Testis (tissue), 3 donors: ENCODE measurements around the gene RTL1. TPM values are rescaled to one million over a fixed set of nuclear protein-coding genes. Genes with fewer than 3 reads are reported as not detected.

Experiments used
- DNase-seq: peaks from one replicate; pipeline ENCODE4 v3.0.0-alpha.2; 2019
- H3K27ac ChIP-seq, 2 donors: fragments of 200-600 bp; sonication (generic); one replicate each; pipeline ENCODE4 v1.5.1; 2019
- H3K27me3 ChIP-seq: fragments of 200-600 bp; sonication (generic); one replicate; pipeline ENCODE4 v1.5.1; 2019
- H3K36me3 ChIP-seq: fragments of 200-600 bp; sonication (generic); one replicate; pipeline ENCODE4 v1.5.1; 2017; ENCODE audit warnings: low read depth; ENCODE audit errors: missing control alignments
- H3K4me1 ChIP-seq: fragments of 200-600 bp; sonication (generic); one replicate; pipeline ENCODE4 v1.5.1; 2019
- H3K4me3 ChIP-seq, 2 donors: fragments of 200-600 bp; sonication (generic); one replicate each; pipeline ENCODE4 v1.5.1; 2017 to 2019
- H3K9me3 ChIP-seq: fragments of 200-600 bp; sonication (generic); one replicate; pipeline ENCODE4 v1.5.1; 2017
- CTCF ChIP-seq, 3 experiments: fragments of 450-650 bp in 2 of 3; fragments of 200-600 bp in 1 of 3; sonication (generic) in 1 of 3; IDR thresholded peaks; one replicate each; pipeline ENCODE4 v1.5.1; 2016 to 2019; ENCODE audit warnings: antibody characterized with exemption in 3 of 3, mild to moderate bottlenecking in 2 of 3, moderate library complexity in 1 of 3
- POLR2A ChIP-seq: fragments of 450-650 bp; IDR thresholded peaks from one replicate; pipeline ENCODE4 v1.6.1; 2017; ENCODE audit warnings: antibody characterized with exemption, mild to moderate bottlenecking, moderate library complexity
- WGBS, 2 donors: methylation state at CpG; one replicate each; pipeline ENCODE4 v1.1.5; 2018; 5-methylcytosine and 5-hydroxymethylcytosine counted together
- intact Hi-C: fragments of 100-400 bp; cut with DNase I; formaldehyde crosslinking; loops from one replicate; pipeline ENCODE4 v1.15.1; 2023; ENCODE audit warnings: low total_unique reads
- polyA plus RNA-seq: library from polyadenylated mRNA; stranded (reverse); fragments of 350-450 nt; fragmentation: Illumina TruSeq; extraction: RNeasy Lipid Tissue Mini Kit (QIAGEN cat#74804); gene quantifications from one replicate; pipeline ENCODE4 v1.2.3, GENCODE V29; 2014; ENCODE audit warnings: low read depth, low replicate concordance; ENCODE audit not compliant: insufficient read depth
- total RNA-seq, 2 donors: library from RNA; depleted of rRNA; stranded (reverse); fragments of >200 nt; gene quantifications; one replicate each; pipeline ENCODE4 v1.2.3, GENCODE V29; 2016

RTL1 gene
- total and polyA plus RNA-seq, 3 donors from 2014 or later, result 0.34 to 1.2 (median 0.94) TPM

GRCh38 chr14:100914597-100915021 lies 11.1 kb upstream of the RTL1 start:
- no peaks in the 10 kb centered on the region for H3K9me3 ChIP-seq
- intact Hi-C loops, result no loop called here
- DNase-seq, result no peak
- H3K27me3 ChIP-seq, result no peaks in the 10 kb centered on the region
- no peaks in the 10 kb centered on the region for H3K4me1 ChIP-seq
- H3K36me3 ChIP-seq, result no peaks in the 10 kb centered on the region
- TF ChIP-seq CTCF (IDR thresholded peaks at IDR 0.05) (no peak), POLR2A (no peak)
- no peak overlapping the region for H3K4me3 ChIP-seq
- WGBS, 2 donors, result 68 to 72% methylated on average over 3 of the region's 3 CpGs
- no peak overlapping the region for H3K27ac ChIP-seq

- no peak for TF ChIP-seq POLR2A
- TF ChIP-seq CTCF (IDR thresholded peaks at IDR 0.05), result no peak
- H3K27ac ChIP-seq, result no peak overlapping the region
- intact Hi-C loops, result no loop called here
- 82 to 87% methylated on average over 8 of the region's 8 CpGs for WGBS, 2 donors
- no peak overlapping the region for H3K4me3 ChIP-seq
- no peaks in the 10 kb centered on the region for H3K9me3 ChIP-seq
- DNase-seq, result no peak
- no peaks in the 10 kb centered on the region for H3K36me3 ChIP-seq
- no peaks in the 10 kb centered on the region for H3K27me3 ChIP-seq
- H3K4me1 ChIP-seq, result no peaks in the 10 kb centered on the region
Measured at GRCh38 chr14:100911665-100912316, 8.3 kb upstream of the RTL1 start.

- Histone ChIP-seq H3K4me3 (no peak overlapping the region), H3K9me3 (no peaks in the 10 kb centered on the region), H3K4me1 (no peaks in the 10 kb centered on the region), H3K27me3 (no peaks in the 10 kb centered on the region), H3K36me3 (no peaks in the 10 kb centered on the region), H3K27ac (no peak overlapping the region)
- TF ChIP-seq CTCF (IDR thresholded peaks at IDR 0.05) (no peak), POLR2A (no peak)
- intact Hi-C loops, result no loop called here
- 90 to 91% methylated on average over 21 of the region's 21 CpGs for WGBS, 2 donors
- no peak for DNase-seq
Measured at GRCh38 chr14:100910888-100911664, 7.6 kb upstream of the RTL1 start.

- no peak for DNase-seq
- TF ChIP-seq CTCF (IDR thresholded peaks at IDR 0.05) (no peak), POLR2A (no peak)
- H3K27ac ChIP-seq, result no peak overlapping the region
- no peaks in the 10 kb centered on the region for H3K9me3 ChIP-seq
- WGBS, 2 donors, result 87 to 88% methylated on average over 9 of the region's 9 CpGs
- H3K4me3 ChIP-seq, result no peak overlapping the region
- H3K36me3 ChIP-seq, result no peaks in the 10 kb centered on the region
- no peaks in the 10 kb centered on the region for H3K4me1 ChIP-seq
- intact Hi-C loops, result no loop called here
- no peaks in the 10 kb centered on the region for H3K27me3 ChIP-seq
Measured at GRCh38 chr14:100909439-100909838, 5.9 kb upstream of the RTL1 start.
